ENCODE measurements around the gene TIPRL. TPM values are rescaled to one million over a fixed set of nuclear protein-coding genes. Genes with fewer than 3 reads are reported as not detected.
"Not testable (repeated sequence)": the region's sequence is repeated elsewhere in the genome, so short reads cannot be mapped to it uniquely, and the experiment has no call there.

The TIPRL gene
- total RNA-seq, 2 donors from 2014 or later: 34.6 to 49.6 TPM

GRCh38 chr1:168167806-168168205 is 11.0 kb upstream of the TIPRL start:
- H3K4me3 Mint-ChIP-seq: no peak overlapping the region
- no peaks in the 10 kb centered on the region for H3K4me1 Mint-ChIP-seq (ENCODE audit: low read depth in 2 of 2)
- H3K27me3 Mint-ChIP-seq: peaks cover 6 to 12% of the 10 kb centered on the region in 2 donors
- DNase-seq (ENCODE audit: low spot score) (no peak), ATAC-seq (no peak)
- H3K27ac Mint-ChIP-seq: no peak overlapping the region
- H3K36me3 Mint-ChIP-seq: no peaks in the 10 kb centered on the region
- H3K9me3 Mint-ChIP-seq: no peaks in the 10 kb centered on the region

DNA sequence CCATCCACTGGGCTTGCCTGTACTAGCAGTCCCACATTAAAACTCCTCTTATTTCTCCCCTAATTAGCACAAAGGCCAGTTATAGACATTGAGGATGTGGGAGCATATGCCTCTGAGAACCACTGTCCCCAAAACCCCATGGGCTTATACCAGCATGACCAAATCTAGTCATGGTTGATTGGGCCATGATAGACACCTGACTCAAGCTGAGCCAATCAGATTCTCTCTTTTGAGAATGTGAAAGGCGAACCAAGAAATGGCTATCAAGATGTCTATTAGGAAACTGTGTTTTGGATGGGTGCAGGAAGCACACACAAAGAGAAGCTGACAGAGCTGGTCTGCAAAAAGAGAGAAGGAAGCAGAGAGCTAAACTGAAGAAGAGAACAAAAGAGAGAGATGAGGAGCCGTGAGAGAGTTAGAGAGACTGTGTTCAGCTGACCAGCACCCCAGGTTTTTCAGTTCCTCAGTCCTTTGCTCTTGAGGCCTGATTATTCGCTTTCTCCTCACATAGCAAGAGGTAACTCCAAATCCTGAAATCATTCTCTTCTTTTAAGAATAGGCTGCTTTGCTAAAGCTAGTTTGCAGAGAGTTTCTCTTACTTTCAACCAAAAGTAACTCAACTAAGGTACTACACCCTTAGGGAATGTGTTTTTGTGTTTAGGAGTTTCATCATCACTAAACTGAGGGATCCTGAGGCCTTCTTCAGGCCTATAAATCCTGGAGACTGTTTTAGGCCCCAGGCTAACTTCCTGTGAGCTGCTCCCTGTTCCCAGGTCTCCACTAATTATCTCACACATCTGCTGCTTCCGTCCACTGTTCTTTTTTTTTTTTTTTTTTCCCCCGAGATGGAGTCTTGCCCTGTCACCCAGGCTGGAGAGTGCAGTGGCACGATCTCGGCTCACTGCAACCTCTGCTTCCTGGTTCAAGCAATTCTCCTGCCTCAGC is 7.9 kb upstream of the TIPRL start:
- Mint-ChIP-seq H3K36me3 (no peaks in the 10 kb centered on the region), H3K4me3 (no peak overlapping the region), H3K27ac (no peak overlapping the region), H3K9me3 (no peaks in the 10 kb centered on the region), H3K27me3 (peaks cover 12 to 14% of the 10 kb centered on the region in 2 donors), H3K4me1 (ENCODE audit: low read depth in 2 of 2) (no peaks in the 10 kb centered on the region)
- ATAC-seq (no peak), DNase-seq (ENCODE audit: low spot score) (no peak)

DNA sequence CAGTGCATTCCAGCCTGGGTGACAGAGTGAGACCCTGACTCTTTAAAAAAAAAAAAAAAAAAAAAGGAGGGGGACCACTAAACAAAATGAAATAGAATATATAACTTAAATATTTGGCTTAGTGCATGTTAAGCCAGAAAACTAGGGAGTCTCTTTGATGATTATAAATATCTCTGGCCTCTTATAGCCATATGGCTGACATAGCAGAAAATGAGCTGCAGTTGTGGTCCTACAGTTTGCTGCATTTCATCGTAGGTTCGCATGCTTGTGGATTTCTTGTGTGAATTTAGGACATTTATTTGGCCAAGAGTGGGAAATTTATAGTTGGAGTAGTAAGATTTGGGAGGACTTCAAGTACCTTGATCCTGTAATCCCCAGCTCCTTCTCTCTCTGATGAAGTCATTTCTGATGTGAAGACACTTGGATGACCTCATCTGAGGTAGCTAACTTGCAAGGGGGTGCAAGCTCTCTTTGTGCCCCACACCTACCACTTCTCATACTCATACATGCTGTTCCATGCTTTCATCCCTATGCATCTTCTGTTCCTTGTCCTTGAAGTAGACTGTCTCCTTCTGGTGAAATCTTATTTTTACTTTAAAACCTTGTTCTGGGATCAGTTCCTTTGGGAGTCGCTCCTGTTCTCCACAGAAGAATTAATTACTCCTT is 6.4 kb upstream of the TIPRL start:
- no peak overlapping the region for H3K27ac Mint-ChIP-seq
- no peaks in the 10 kb centered on the region for H3K4me1 Mint-ChIP-seq (ENCODE audit: low read depth in 2 of 2)
- no peaks in the 10 kb centered on the region for H3K36me3 Mint-ChIP-seq
- DNase-seq (ENCODE audit: low spot score) (no peak), ATAC-seq (no peak)
- H3K27me3 Mint-ChIP-seq: peaks cover 12 to 14% of the 10 kb centered on the region in 2 donors
- no peak overlapping the region for H3K4me3 Mint-ChIP-seq
- no peaks in the 10 kb centered on the region for H3K9me3 Mint-ChIP-seq

DNA sequence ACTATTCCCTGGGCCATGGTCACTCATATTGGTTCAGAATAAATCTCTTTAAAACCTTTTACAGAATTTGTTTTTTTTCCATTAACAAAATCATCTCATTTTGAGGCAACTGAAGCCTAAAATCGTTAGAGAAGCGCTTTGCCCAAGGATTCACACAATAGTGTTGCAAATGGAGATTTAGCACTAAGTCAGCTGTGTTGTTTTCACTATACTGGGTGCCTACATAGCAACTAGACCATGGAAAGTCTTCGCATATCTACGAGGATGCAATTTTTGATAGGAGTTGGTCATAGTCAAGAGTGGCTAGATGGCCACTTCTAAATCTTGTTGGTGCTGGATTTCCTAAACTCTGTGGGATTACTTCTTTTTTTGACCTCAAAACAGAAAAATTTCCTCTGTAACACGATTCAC is 530 bp upstream of the TIPRL start:
- Mint-ChIP-seq H3K4me3 (no peak overlapping the region), H3K9me3 (no peaks in the 10 kb centered on the region), H3K27me3 (peaks cover 7 to 12% of the 10 kb centered on the region in 2 donors), H3K4me1 (ENCODE audit: low read depth in 2 of 2) (no peaks in the 10 kb centered on the region), H3K27ac (no peak overlapping the region), H3K36me3 (no peaks in the 10 kb centered on the region)
- DNase-seq (ENCODE audit: low spot score): no peak
- no peak for ATAC-seq

DNA sequence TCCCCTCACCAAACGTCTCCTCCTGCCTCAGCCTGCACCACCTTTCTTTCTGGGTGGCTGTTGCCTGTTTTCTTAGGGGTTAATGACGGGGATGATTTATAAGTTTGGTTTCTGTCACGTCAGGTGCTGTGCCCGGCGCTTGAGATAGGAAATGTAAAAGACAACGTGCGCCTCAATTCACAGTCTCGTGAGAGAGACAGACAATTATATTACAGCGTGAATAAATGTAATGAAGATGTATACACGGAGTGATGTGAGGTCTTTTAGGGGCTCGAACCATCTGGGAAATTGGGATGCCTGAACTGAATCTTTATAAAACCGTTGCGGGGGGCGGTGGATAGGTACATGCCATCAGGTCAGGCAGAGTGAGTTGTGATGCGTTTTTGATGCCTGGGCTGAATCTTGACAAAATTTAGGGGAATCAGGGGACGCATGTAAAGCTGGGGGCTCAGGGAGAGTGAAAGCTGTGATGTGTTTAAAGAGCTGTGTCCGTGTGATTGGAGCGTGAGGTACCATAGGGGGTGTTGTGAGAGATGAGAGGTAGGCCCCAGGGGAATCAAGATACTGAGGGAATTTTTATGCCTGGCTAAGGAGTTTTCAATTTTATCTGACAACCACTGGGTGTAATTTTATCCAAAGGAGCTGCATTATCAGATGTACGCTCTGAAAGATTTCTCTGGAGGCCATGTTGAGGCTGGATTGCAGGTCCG is 831 bp downstream of the TIPRL start:
- no peak for DNase-seq (ENCODE audit: low spot score)
- H3K27ac Mint-ChIP-seq: no peak overlapping the region
- H3K36me3 Mint-ChIP-seq: no peaks in the 10 kb centered on the region
- no peak for ATAC-seq
- H3K27me3 Mint-ChIP-seq: peaks cover 0 to 7% of the 10 kb centered on the region in 2 donors
- H3K9me3 Mint-ChIP-seq: no peaks in the 10 kb centered on the region
- H3K4me1 Mint-ChIP-seq (ENCODE audit: low read depth in 2 of 2): peaks cover 0 to 5% of the 10 kb centered on the region in 2 donors
- no peak overlapping the region for H3K4me3 Mint-ChIP-seq

GRCh38 chr1:168180148-168180524 is 1.4 kb downstream of the TIPRL start:
- Mint-ChIP-seq H3K9me3 (no peaks in the 10 kb centered on the region), H3K27ac (no peak overlapping the region), H3K27me3 (peaks cover 0 to 3% of the 10 kb centered on the region in 2 donors), H3K4me1 (ENCODE audit: low read depth in 2 of 2) (peaks cover 0 to 5% of the 10 kb centered on the region in 2 donors), H3K4me3 (no peak overlapping the region), H3K36me3 (no peaks in the 10 kb centered on the region)
- no peak for DNase-seq (ENCODE audit: low spot score)
- ATAC-seq: no peak

DNA sequence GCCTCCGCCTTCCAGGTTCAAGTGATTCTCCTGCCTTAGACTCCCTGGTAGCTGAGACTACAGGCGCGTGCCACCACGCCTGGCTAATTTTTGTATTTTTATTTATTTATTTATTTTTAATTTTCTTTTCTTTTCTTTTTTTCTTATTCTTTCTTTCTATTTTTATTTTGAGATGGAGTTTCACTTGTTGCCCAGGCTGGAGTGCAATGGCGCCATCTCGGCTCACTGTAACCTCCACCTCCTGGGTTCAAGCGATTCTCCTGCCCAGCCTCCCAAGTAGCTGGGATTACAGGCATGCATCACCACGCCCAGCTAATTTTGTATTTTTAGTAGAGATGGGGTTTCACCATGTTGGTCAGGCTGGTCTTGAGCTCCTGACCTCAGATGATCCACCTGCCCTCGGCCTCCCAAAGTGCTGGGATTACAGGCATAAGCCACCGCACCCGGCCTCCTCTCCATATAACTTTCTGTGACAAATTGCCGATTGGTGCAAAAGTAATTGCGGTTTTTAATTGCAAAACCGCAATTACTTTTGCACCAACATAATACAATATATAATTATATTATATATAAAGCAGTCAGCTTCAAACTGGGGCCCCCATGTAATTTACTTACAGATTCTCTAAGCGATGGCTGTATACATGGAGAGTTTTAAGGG is 2.4 kb downstream of the TIPRL start:
- H3K4me3 Mint-ChIP-seq: peak overlapping the region; percentile 36
- not testable (repeated sequence) for H3K9me3 Mint-ChIP-seq; H3K27me3 Mint-ChIP-seq; H3K36me3 Mint-ChIP-seq; ATAC-seq; DNase-seq (ENCODE audit: low spot score); H3K27ac Mint-ChIP-seq; H3K4me1 Mint-ChIP-seq (ENCODE audit: low read depth in 2 of 2)

GRCh38 chr1:168187177-168187576 is 8.4 kb downstream of the TIPRL start:
- H3K36me3 Mint-ChIP-seq: peaks cover 6% of the 10 kb centered on the region
- H3K4me3 Mint-ChIP-seq: no peak overlapping the region
- peaks cover 0 to 18% of the 10 kb centered on the region in 2 donors for H3K4me1 Mint-ChIP-seq (ENCODE audit: low read depth in 2 of 2)
- H3K9me3 Mint-ChIP-seq: no peaks in the 10 kb centered on the region
- H3K27me3 Mint-ChIP-seq: no peaks in the 10 kb centered on the region
- DNase-seq (ENCODE audit: low spot score) (no peak), ATAC-seq (no peak)
- H3K27ac Mint-ChIP-seq: peak overlapping the region in 1 of 2 donors; percentile 37

DNA sequence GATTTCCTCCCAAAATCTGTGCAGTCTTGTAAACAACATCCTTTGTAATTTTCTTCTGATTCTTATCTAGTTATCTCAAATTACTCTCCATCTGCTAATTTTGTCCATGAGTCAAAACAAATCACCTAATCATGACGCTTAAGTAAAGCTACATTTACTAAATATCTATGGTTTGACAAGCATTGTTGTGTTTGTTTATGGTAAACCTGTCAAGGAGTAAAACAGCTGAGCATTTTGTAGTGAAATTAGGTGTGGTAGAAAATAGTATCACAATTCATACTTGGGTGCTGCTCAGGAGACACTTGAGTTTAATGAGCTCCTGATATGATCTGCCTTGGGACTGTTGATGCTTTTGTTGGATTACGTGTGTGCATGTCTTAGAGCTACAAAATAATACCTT is 11.6 kb downstream of the TIPRL start:
- Mint-ChIP-seq H3K4me3 (no peak overlapping the region), H3K9me3 (no peaks in the 10 kb centered on the region), H3K36me3 (peaks cover 13% of the 10 kb centered on the region), H3K4me1 (ENCODE audit: low read depth in 2 of 2) (peaks cover 5 to 13% of the 10 kb centered on the region in 2 donors), H3K27me3 (no peaks in the 10 kb centered on the region), H3K27ac (no peak overlapping the region)
- no peak for DNase-seq (ENCODE audit: low spot score)
- ATAC-seq: no peak

- Mint-ChIP-seq H3K4me1 (ENCODE audit: low read depth in 2 of 2) (peaks cover 10% of the 10 kb centered on the region in 2 donors), H3K27me3 (no peaks in the 10 kb centered on the region), H3K4me3 (no peak overlapping the region), H3K27ac (peak overlapping the region in 1 of 2 donors; percentile 3), H3K9me3 (no peaks in the 10 kb centered on the region), H3K36me3 (peaks cover 29% of the 10 kb centered on the region)
- DNase-seq (ENCODE audit: low spot score): no peak
- ATAC-seq: no peak
Measured at GRCh38 chr1:168195199-168196135, 16.7 kb downstream of the TIPRL start.

DNA sequence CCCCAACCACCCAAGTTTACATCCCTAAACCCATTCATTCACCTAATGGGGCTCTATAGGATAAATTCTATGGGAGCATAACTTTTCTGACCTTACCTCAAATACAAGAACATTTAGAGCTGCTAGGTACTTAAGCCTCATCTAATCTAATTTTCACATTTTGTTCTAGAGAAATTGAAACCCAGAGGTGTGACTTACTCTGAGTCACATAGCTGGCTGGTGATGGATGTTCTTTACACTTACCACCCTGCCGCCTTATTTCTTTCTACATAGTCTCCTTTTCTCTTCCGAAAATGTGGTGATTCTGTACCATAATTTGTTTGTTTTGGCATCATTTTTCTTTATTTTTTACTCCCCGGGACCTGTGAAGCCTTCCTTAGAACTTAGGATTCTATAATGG is 20.3 kb downstream of the TIPRL start:
- H3K9me3 Mint-ChIP-seq: no peaks in the 10 kb centered on the region
- ATAC-seq: no peak

GRCh38 chr1:168202941-168203654 is 24.3 kb downstream of the TIPRL start:
- DNase-seq (ENCODE audit: low spot score) (no peak), ATAC-seq (no peak)
- Mint-ChIP-seq H3K36me3 (peaks cover 37% of the 10 kb centered on the region), H3K9me3 (no peaks in the 10 kb centered on the region), H3K4me3 (no peak overlapping the region), H3K27ac (no peak overlapping the region), H3K4me1 (ENCODE audit: low read depth in 2 of 2) (peaks cover 5% of the 10 kb centered on the region in 2 donors), H3K27me3 (no peaks in the 10 kb centered on the region)

More for the DNA sequence above, 20.3 kb downstream of the TIPRL start:
- H3K27ac Mint-ChIP-seq: no peak overlapping the region
- DNase-seq (ENCODE audit: low spot score): no peak
- H3K4me3 Mint-ChIP-seq: no peak overlapping the region
- no peaks in the 10 kb centered on the region for H3K27me3 Mint-ChIP-seq
- H3K4me1 Mint-ChIP-seq (ENCODE audit: low read depth in 2 of 2): peaks cover 9 to 10% of the 10 kb centered on the region in 2 donors
- H3K36me3 Mint-ChIP-seq: peaks cover 44% of the 10 kb centered on the region
